Left forelimb (tissue), 1 donor: Measurements from ENCODE around the gene TCF7L2.

Source experiments
- DNase-seq: peaks from one replicate; pipeline ENCODE4 v3.0.0-alpha.2; 2018; ENCODE audit warnings: low spot score

Gene TCF7L2

GRCh38 chr10:113067501-113067900, 117.5 kb downstream of the TCF7L2 start:
- DNase-seq: no peak

- no peak for DNase-seq
These were observed 118.3 kb downstream of the TCF7L2 start for GRCh38 chr10:113068178-113068890.

GRCh38 chr10:113069595-113069994, 119.5 kb downstream of the TCF7L2 start:
- DNase-seq: no peak

GRCh38 chr10:113071446-113071845, 121.4 kb downstream of the TCF7L2 start:
- DNase-seq: no peak

GRCh38 chr10:113073549-113074189, 123.6 kb downstream of the TCF7L2 start:
- no peak for DNase-seq

- no peak for DNase-seq
These were observed 126.9 kb downstream of the TCF7L2 start for GRCh38 chr10:113076949-113077348.

- DNase-seq: no peak
These were observed 128.3 kb downstream of the TCF7L2 start for GRCh38 chr10:113078282-113078907.

GRCh38 chr10:113080061-113080924, 130.2 kb downstream of the TCF7L2 start:
- DNase-seq: no peak

- no peak for DNase-seq
These were observed 130.8 kb downstream of the TCF7L2 start for GRCh38 chr10:113080925-113081229.

- DNase-seq: no peak
These were observed 134.0 kb downstream of the TCF7L2 start for GRCh38 chr10:113084031-113084430.

- no peak for DNase-seq
These were observed 135.7 kb downstream of the TCF7L2 start for GRCh38 chr10:113085776-113086175.

- no peak for DNase-seq
These were observed 136.2 kb downstream of the TCF7L2 start for GRCh38 chr10:113086282-113086681.

GRCh38 chr10:113087165-113088029, 137.3 kb downstream of the TCF7L2 start:
- no peak for DNase-seq

- no peak for DNase-seq
These were observed 138.1 kb downstream of the TCF7L2 start for GRCh38 chr10:113088194-113088593.

- DNase-seq: no peak
These were observed 139.5 kb downstream of the TCF7L2 start for GRCh38 chr10:113089551-113089950.

GRCh38 chr10:113091920-113092319, 141.9 kb downstream of the TCF7L2 start:
- DNase-seq: no peak

GRCh38 chr10:113093188-113094113, 143.4 kb downstream of the TCF7L2 start:
- no peak for DNase-seq

GRCh38 chr10:113094114-113094486, 144.1 kb downstream of the TCF7L2 start:
- no peak for DNase-seq

- DNase-seq: no peak
These were observed 145.5 kb downstream of the TCF7L2 start for GRCh38 chr10:113095419-113096127.
